Motor neuron (in vitro differentiated cells): ENCODE measurements around the gene PLCXD1. TPM values are rescaled to one million over a fixed set of nuclear protein-coding genes. Genes with fewer than 3 reads are reported as not detected.
"Not testable (repeated sequence)": the region's sequence is repeated elsewhere in the genome, so short reads cannot be mapped to it uniquely, and the experiment has no call there.

Experiments
- ATAC-seq, 8 experiments: fragments of 200-7000 bp; cut with Tn5 transposase; replicated peaks in 6 of 8; 2 replicates each; pipeline ENCODE4 v1.8.0; 2021; ENCODE audit warnings: mild to moderate bottlenecking in 8 of 8, moderate library complexity in 8 of 8
- H3K27ac ChIP-seq, 2 donors: fragments of 250-450 bp; sonication (Bioruptor Pico); 2 replicates each; pipeline ENCODE4 v1.9.0; 2021; ENCODE audit warnings: antibody characterized with exemption in 2 of 2, mild to moderate bottlenecking in 2 of 2, moderate library complexity in 1 of 2
- H3K4me1 ChIP-seq, 2 donors: fragments of 250-450 bp; sonication (Bioruptor Pico); replicated peaks in 1 of 2; 2 replicates each; pipeline ENCODE4 v1.6.1; 2021; ENCODE audit warnings: antibody characterized with exemption in 2 of 2, mild to moderate bottlenecking in 2 of 2, moderate library complexity in 1 of 2
- H3K4me3 ChIP-seq, 5 donors: fragments of 250-450 bp; sonication (Bioruptor Pico); 2 replicates each; pipeline ENCODE4 v1.9.0; 2021; ENCODE audit warnings: antibody characterized with exemption in 5 of 5, mild to moderate bottlenecking in 5 of 5, moderate library complexity in 4 of 5
- WGBS, 10 experiments: fragments of 450-650 bp; shearing (Covaris generic); methylation state at CpG; one replicate each; pipeline ENCODE4 v1.0.0; 2022; 5-methylcytosine and 5-hydroxymethylcytosine counted together
- in situ Hi-C, 9 experiments: fragments of 400-800 bp; cut with MboI; loops; one replicate each; pipeline ENCODE4 v1.15.0; 2021; ENCODE audit warnings: low sequenced_read_pairs in 9 of 9, low pct_unique_long_range_greater_than_20kb in 2 of 9; ENCODE audit not compliant: unreplicated experiment in 9 of 9
- total RNA-seq, 8 experiments: library from RNA; unstranded; fragments of 300-600 nt; gene quantifications; 2 replicates each; pipeline versions ENCODE4 v1.2.3 to v1.2.4, GENCODE V29; 2022

Gene PLCXD1
- total RNA-seq, 8 experiments from 2014 or later = 1.4 to 30.3 (median 22.8) TPM

GRCh38 chrX:341541-342101 is 60.4 kb downstream of the PLCXD1 start:
- H3K4me1 ChIP-seq = no peaks in the 10 kb centered on the region
- in situ Hi-C loops = no loop called here
- no peak overlapping the region for H3K4me3 ChIP-seq
- WGBS, 10 experiments = 97 to 100% methylated on average over 5 to 6 of the region's 36 CpGs; no CpG with 5 or more reads in 8 of the 10 experiments
- no peak for ATAC-seq
- H3K27ac ChIP-seq = no peak overlapping the region

GRCh38 chrX:344371-344901 is 63.3 kb downstream of the PLCXD1 start:
- no peak for ATAC-seq

GRCh38 chrX:345020-345925 is 64.1 kb downstream of the PLCXD1 start:
- 98 to 100% (median 100%) methylated on average over 2 to 9 of the region's 63 CpGs; no CpG with 5 or more reads in 7 of the 10 experiments for WGBS, 10 experiments
- no peak overlapping the region for H3K4me3 ChIP-seq
- in situ Hi-C loops = no loop called here
- peaks cover 0 to 6% of the 10 kb centered on the region in 2 donors for H3K4me1 ChIP-seq
- ATAC-seq = no peak
- H3K27ac ChIP-seq = no peak overlapping the region

More at GRCh38 chrX:344371-344901, 63.3 kb downstream of the PLCXD1 start:
- H3K4me3 ChIP-seq = no peak overlapping the region
- in situ Hi-C loops = no loop called here
- WGBS, 10 experiments = 100% methylated on average over 2 to 4 of the region's 47 CpGs; no CpG with 5 or more reads in 7 of the 10 experiments
- H3K27ac ChIP-seq = no peak overlapping the region
- H3K4me1 ChIP-seq = peaks cover 0 to 6% of the 10 kb centered on the region in 2 donors

- 94 to 100% methylated on average over 3 of the region's 75 CpGs; no CpG with 5 or more reads in 8 of the 10 experiments for WGBS, 10 experiments
- in situ Hi-C loops = no loop called here
- Histone ChIP-seq H3K4me3 (no peak overlapping the region), H3K4me1 (peaks cover 0 to 6% of the 10 kb centered on the region in 2 donors), H3K27ac (no peak overlapping the region)
- ATAC-seq = no peak
Measured at GRCh38 chrX:346034-346813, 65.0 kb downstream of the PLCXD1 start.

- Histone ChIP-seq H3K4me3 (no peak overlapping the region), H3K4me1 (peaks cover 0 to 6% of the 10 kb centered on the region in 2 donors), H3K27ac (no peak overlapping the region)
- WGBS, 10 experiments = 84 to 100% (median 97%) methylated on average over 1 to 28 of the region's 59 CpGs; no CpG with 5 or more reads in 2 of the 10 experiments
- in situ Hi-C loops = no loop called here
- no peak for ATAC-seq
Measured at GRCh38 chrX:347351-348117, 66.4 kb downstream of the PLCXD1 start.

- Histone ChIP-seq H3K27ac (peak overlapping the region in 1 of 2 donors; percentile 70), H3K4me1 (peaks cover 0 to 6% of the 10 kb centered on the region in 2 donors), H3K4me3 (no peak overlapping the region)
- in situ Hi-C loops = no loop called here
- ATAC-seq = peak in 5 of 8 experiments; percentile 34 to 55 (median 42)
- 50 to 85% (median 67%) methylated on average over 2 to 6 of the region's 11 CpGs; no CpG with 5 or more reads in 4 of the 10 experiments for whole genome bisulfite sequencing, 10 experiments
Measured at GRCh38 chrX:348461-349117, 67.4 kb downstream of the PLCXD1 start.

- in situ Hi-C loops = no loop called here
- peak in 5 of 8 experiments; percentile 77 to 95 (median 88) for ATAC-seq
- Histone ChIP-seq H3K4me3 (no peak overlapping the region), H3K27ac (peak overlapping the region in 1 of 2 donors; percentile 70), H3K4me1 (peaks cover 0 to 6% of the 10 kb centered on the region in 2 donors)
- WGBS, 10 experiments = 58 to 84% (median 81%) methylated on average over 1 to 9 of the region's 18 CpGs; no CpG with 5 or more reads in 4 of the 10 experiments
Measured at GRCh38 chrX:349196-349595, 68.0 kb downstream of the PLCXD1 start.

GRCh38 chrX:349702-350101 is 68.5 kb downstream of the PLCXD1 start:
- no peak overlapping the region for H3K27ac ChIP-seq
- peaks cover 0 to 6% of the 10 kb centered on the region in 2 donors for H3K4me1 ChIP-seq
- in situ Hi-C loops = no loop called here
- 80 to 98% (median 93%) methylated on average over 2 to 8 of the region's 10 CpGs; no CpG with 5 or more reads in 5 of the 10 experiments for WGBS, 10 experiments
- H3K4me3 ChIP-seq = no peak overlapping the region
- ATAC-seq = no peak

- no peak overlapping the region for H3K27ac ChIP-seq
- no peak for ATAC-seq
- no peak overlapping the region for H3K4me3 ChIP-seq
- in situ Hi-C loops = no loop called here
- 60 to 97% (median 90%) methylated on average over 1 to 13 of the region's 20 CpGs; no CpG with 5 or more reads in 4 of the 10 experiments for WGBS, 10 experiments
- H3K4me1 ChIP-seq = peaks cover 0 to 6% of the 10 kb centered on the region in 2 donors
Measured at GRCh38 chrX:350148-350533, 69.0 kb downstream of the PLCXD1 start.

- no peak for ATAC-seq
- no peak overlapping the region for H3K4me3 ChIP-seq
- in situ Hi-C loops = no loop called here
- WGBS, 10 experiments = 20 to 95% (median 60%) methylated on average over 1 to 4 of the region's 61 CpGs; no CpG with 5 or more reads in 7 of the 10 experiments
- no peak overlapping the region for H3K27ac ChIP-seq
- peaks cover 0 to 6% of the 10 kb centered on the region in 2 donors for H3K4me1 ChIP-seq
Measured at GRCh38 chrX:350534-351323, 69.5 kb downstream of the PLCXD1 start.

GRCh38 chrX:351324-351641 is 70.1 kb downstream of the PLCXD1 start:
- in situ Hi-C loops = not testable (repeated sequence)

More at GRCh38 chrX:351324-351641, 70.1 kb downstream of the PLCXD1 start:
- H3K4me3 ChIP-seq, ATAC-seq, H3K4me1 ChIP-seq, H3K27ac ChIP-seq: not testable (repeated sequence)
- WGBS, 10 experiments = no CpG with 5 or more reads among the region's 13 CpGs
